Type B pancreatic cell (in vitro differentiated cells): ENCODE measurements around the gene RNF157. TPM values are rescaled to one million over a fixed set of nuclear protein-coding genes. Genes with fewer than 3 reads are reported as not detected.

Experiments
- DNase-seq: peaks from one replicate; pipeline ENCODE4 v3.0.0; 2021; ENCODE audit warnings: mixed read lengths; ENCODE audit not compliant: unreplicated experiment; ENCODE audit errors: extremely low spot score
- H3K27ac Mint-ChIP-seq: 2 replicates; pipeline ENCODE4 v1.8.0; 2021; ENCODE audit warnings: mild to moderate bottlenecking, mixed read lengths
- H3K27me3 Mint-ChIP-seq: 2 replicates; pipeline ENCODE4 v1.8.0; 2021; ENCODE audit warnings: mixed read lengths
- H3K36me3 Mint-ChIP-seq: 2 replicates; pipeline ENCODE4 v1.8.0; 2021; ENCODE audit warnings: mixed read lengths
- H3K4me1 Mint-ChIP-seq: one replicate; pipeline ENCODE4 v1.8.0; 2021; ENCODE audit warnings: mixed read lengths; ENCODE audit not compliant: unreplicated experiment
- H3K4me3 Mint-ChIP-seq: 2 replicates; pipeline ENCODE4 v1.8.0; 2021; ENCODE audit warnings: mild to moderate bottlenecking, mixed read lengths
- H3K9me3 Mint-ChIP-seq: 2 replicates; pipeline ENCODE4 v1.8.0; 2021; ENCODE audit warnings: mixed read lengths
- CTCF ChIP-seq: fragments of 200-600 bp; sonication (generic); conservative IDR thresholded peaks from 2 replicates; pipeline ENCODE4 v1.5.0; 2021; ENCODE audit warnings: antibody characterized with exemption, mild to moderate bottlenecking
- total RNA-seq: library from RNA; stranded (reverse); gene quantifications from 2 replicates; pipeline ENCODE4 v1.2.1, GENCODE V29; 2021; ENCODE audit warnings: low replicate concordance

Gene RNF157
- total RNA-seq, 1 donor from 2014 or later: 27.0 TPM

- no peaks in the 10 kb centered on the region for H3K9me3 Mint-ChIP-seq
- H3K27ac Mint-ChIP-seq: peak overlapping the region; percentile 50
- no peaks in the 10 kb centered on the region for H3K36me3 Mint-ChIP-seq
- H3K4me3 Mint-ChIP-seq: no peak overlapping the region
- no peak for TF ChIP-seq CTCF
- H3K4me1 Mint-ChIP-seq: peaks cover 14% of the 10 kb centered on the region
- no peak for DNase-seq
- H3K27me3 Mint-ChIP-seq: no peaks in the 10 kb centered on the region
Observed at GRCh38 chr17:76161619-76162266, 78.5 kb downstream of the RNF157 start.

GRCh38 chr17:76160896-76161528, 79.3 kb downstream of the RNF157 start:
- Mint-ChIP-seq H3K36me3 (no peaks in the 10 kb centered on the region), H3K27me3 (no peaks in the 10 kb centered on the region), H3K4me3 (no peak overlapping the region), H3K9me3 (no peaks in the 10 kb centered on the region), H3K4me1 (peaks cover 14% of the 10 kb centered on the region), H3K27ac (peak overlapping the region; percentile 50)
- TF ChIP-seq CTCF: no peak
- DNase-seq: no peak

GRCh38 chr17:76159157-76159556, 81.1 kb downstream of the RNF157 start:
- no peak for DNase-seq
- Mint-ChIP-seq H3K36me3 (no peaks in the 10 kb centered on the region), H3K4me3 (no peak overlapping the region), H3K9me3 (no peaks in the 10 kb centered on the region), H3K4me1 (peaks cover 5% of the 10 kb centered on the region), H3K27ac (no peak overlapping the region), H3K27me3 (no peaks in the 10 kb centered on the region)
- no peak for TF ChIP-seq CTCF

GRCh38 chr17:76157759-76158158, 82.5 kb downstream of the RNF157 start:
- H3K4me3 Mint-ChIP-seq: no peak overlapping the region
- no peaks in the 10 kb centered on the region for H3K27me3 Mint-ChIP-seq
- no peak overlapping the region for H3K27ac Mint-ChIP-seq
- H3K36me3 Mint-ChIP-seq: no peaks in the 10 kb centered on the region
- H3K4me1 Mint-ChIP-seq: peaks cover 5% of the 10 kb centered on the region
- no peak for TF ChIP-seq CTCF
- H3K9me3 Mint-ChIP-seq: no peaks in the 10 kb centered on the region
- DNase-seq: no peak

- Mint-ChIP-seq H3K9me3 (no peaks in the 10 kb centered on the region), H3K27ac (no peak overlapping the region), H3K27me3 (no peaks in the 10 kb centered on the region), H3K4me3 (no peak overlapping the region), H3K4me1 (peaks cover 5% of the 10 kb centered on the region), H3K36me3 (no peaks in the 10 kb centered on the region)
- DNase-seq: no peak
- TF ChIP-seq CTCF: no peak
Observed at GRCh38 chr17:76156662-76156991, 83.7 kb downstream of the RNF157 start.
